Neural progenitor cell (in vitro differentiated cells): ENCODE data around the gene PROM2.

Source experiments
- EZH2 ChIP-seq: fragments of 200-600 bp; sonication (generic); IDR thresholded peaks from 2 replicates; pipeline ENCODE4 v1.6.1; 2017; ENCODE audit warnings: antibody characterized with exemption, mild to moderate bottlenecking, moderate library complexity
- EZH2phosphoT487 ChIP-seq: fragments of 200-600 bp; sonication (generic); IDR thresholded peaks from 2 replicates; pipeline ENCODE4 v1.6.1; 2017; ENCODE audit warnings: antibody characterized with exemption
- TF ChIP-seq, protein P1 (sequence below): fragments of 200-600 bp; sonication (generic); IDR thresholded peaks from 2 replicates; pipeline ENCODE4 v1.5.1; 2017; ENCODE audit warnings: antibody characterized with exemption, mild to moderate bottlenecking

GRCh38 chr2:95329401-95329800, 55.2 kb downstream of the PROM2 start:
- TF ChIP-seq, protein P1, sequence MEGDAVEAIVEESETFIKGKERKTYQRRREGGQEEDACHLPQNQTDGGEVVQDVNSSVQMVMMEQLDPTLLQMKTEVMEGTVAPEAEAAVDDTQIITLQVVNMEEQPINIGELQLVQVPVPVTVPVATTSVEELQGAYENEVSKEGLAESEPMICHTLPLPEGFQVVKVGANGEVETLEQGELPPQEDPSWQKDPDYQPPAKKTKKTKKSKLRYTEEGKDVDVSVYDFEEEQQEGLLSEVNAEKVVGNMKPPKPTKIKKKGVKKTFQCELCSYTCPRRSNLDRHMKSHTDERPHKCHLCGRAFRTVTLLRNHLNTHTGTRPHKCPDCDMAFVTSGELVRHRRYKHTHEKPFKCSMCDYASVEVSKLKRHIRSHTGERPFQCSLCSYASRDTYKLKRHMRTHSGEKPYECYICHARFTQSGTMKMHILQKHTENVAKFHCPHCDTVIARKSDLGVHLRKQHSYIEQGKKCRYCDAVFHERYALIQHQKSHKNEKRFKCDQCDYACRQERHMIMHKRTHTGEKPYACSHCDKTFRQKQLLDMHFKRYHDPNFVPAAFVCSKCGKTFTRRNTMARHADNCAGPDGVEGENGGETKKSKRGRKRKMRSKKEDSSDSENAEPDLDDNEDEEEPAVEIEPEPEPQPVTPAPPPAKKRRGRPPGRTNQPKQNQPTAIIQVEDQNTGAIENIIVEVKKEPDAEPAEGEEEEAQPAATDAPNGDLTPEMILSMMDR, result no peak
- TF ChIP-seq EZH2 (no peak), EZH2phosphoT487 (no peak)
